HepG2 (cell line): ENCODE results near the gene HPRT1. TPM values are rescaled to one million over a fixed set of nuclear protein-coding genes. Genes with fewer than 3 reads are reported as not detected.

ENCODE experiments used
- ATAC-seq: fragments of 200-7000 bp; cut with Tn5 transposase; 3 replicates; pipeline ENCODE4 v1.9.1; 2020; ENCODE audit warnings: mild to moderate bottlenecking, moderate library complexity
- BruUV-seq: library from RNA; stranded (reverse); fragments of 400-500 nt; replicated peaks from 2 replicates; lab custom pipeline; 2021; lab: Mats Ljungman, UMichigan
- CTCF ChIA-PET: fragments of 300-600 bp; formaldehyde crosslinking; extraction: SDS; loops from one replicate; lab custom pipeline; 2021; ENCODE audit warnings: low total read pairs, inconsistent platforms, low intra/inter-chr PET ratio; lab: Yijun Ruan, JAX
- POLR2A ChIA-PET: fragments of 350-600 bp; sonication (Branson Sonifier 250); formaldehyde crosslinking; loops from one replicate; lab custom pipeline; 2020; ENCODE audit warnings: antibody characterized with exemption, inconsistent platforms; lab: Yijun Ruan, JAX
- DNase-seq: peaks from one replicate; pipeline ENCODE4 v3.0.0-alpha.2; 2015; ENCODE audit warnings: low spot score
- FAIRE-seq: peaks from 3 replicates; lab custom pipeline; 2011; peaks lifted over from hg19 to GRCh38; lab: Jason Lieb, UNC
- H2AFZ ChIP-seq: one replicate; pipeline ENCODE4 v1.6.1; 2011; ENCODE audit warnings: low read length, inconsistent platforms
- H3K27ac ChIP-seq: fragments of 300-600 bp; 3 replicates; pipeline ENCODE4 v1.8.0; 2011; ENCODE audit warnings: mixed run types, mild to moderate bottlenecking, mixed read lengths, low read length, inconsistent platforms; ENCODE audit not compliant: insufficient read depth; ENCODE audit errors: extremely low read length
- H3K27me3 ChIP-seq, 2 experiments: fragments of 200-600 bp in 1 of 2; 2 replicates in 1 of 2; 3 replicates in 1 of 2; pipeline versions ENCODE4 v1.6.0 to v1.8.0; 2011; ENCODE audit warnings: low read length in 2 of 2, mild to moderate bottlenecking in 2 of 2, moderate library complexity in 2 of 2, inconsistent platforms in 1 of 2; ENCODE audit not compliant: insufficient read depth in 2 of 2, control insufficient read depth in 1 of 2
- H3K36me3 ChIP-seq, 2 experiments: fragments of 200-600 bp in 1 of 2; replicated peaks in 1 of 2; 2 replicates in 1 of 2; 3 replicates in 1 of 2; pipeline versions ENCODE4 v1.5.1 to v1.8.0; 2011; ENCODE audit warnings: low read length in 2 of 2, inconsistent platforms in 1 of 2; ENCODE audit not compliant: insufficient read depth in 2 of 2, control insufficient read depth in 1 of 2
- H3K4me1 ChIP-seq: 2 replicates; pipeline ENCODE4 v1.5.1; 2012; ENCODE audit warnings: low read length, inconsistent platforms; ENCODE audit not compliant: insufficient read depth
- H3K4me2 ChIP-seq: 2 replicates; pipeline ENCODE4 v1.6.0; 2011; ENCODE audit warnings: low read depth, low read length, inconsistent platforms
- H3K4me3 ChIP-seq, 3 experiments: fragments of 200-600 bp in 1 of 3; sonication (generic), shearing (Covaris generic) in 1 of 3; replicated peaks in 1 of 3; 2 replicates each; pipeline ENCODE4 v1.5.1; 2011 to 2016; ENCODE audit warnings: low read length in 3 of 3, inconsistent platforms in 2 of 3, low read depth in 2 of 3, mild to moderate bottlenecking in 2 of 3, control low read depth in 1 of 3, mixed read lengths in 1 of 3; ENCODE audit not compliant: insufficient read depth in 1 of 3
- H3K79me2 ChIP-seq: one replicate; pipeline ENCODE4 v1.6.1; 2011; ENCODE audit warnings: low read length, inconsistent platforms; ENCODE audit not compliant: insufficient read depth
- H3K9ac ChIP-seq: 2 replicates; pipeline ENCODE4 v1.6.0; 2011; ENCODE audit warnings: mild to moderate bottlenecking, low read depth, low read length, inconsistent platforms; ENCODE audit not compliant: insufficient read depth
- H3K9me3 ChIP-seq: 2 replicates; pipeline ENCODE4 v1.5.1; 2012; ENCODE audit warnings: mild to moderate bottlenecking, low read length
- H4K20me1 ChIP-seq: 2 replicates; pipeline ENCODE4 v1.6.0; 2011; ENCODE audit warnings: inconsistent platforms, mild to moderate bottlenecking, low read length, moderate library complexity; ENCODE audit not compliant: insufficient read depth
- BRCA1 ChIP-seq: sonication (generic); formaldehyde crosslinking; IDR thresholded peaks from 2 replicates; pipeline ENCODE4 v1.4.0; 2020; ENCODE audit warnings: missing genetic modification reagents
- FOXJ3 ChIP-seq: sonication (generic); formaldehyde crosslinking; IDR thresholded peaks from 2 replicates; pipeline ENCODE4 v1.4.0; 2020; ENCODE audit warnings: missing genetic modification reagents, mild to moderate bottlenecking, borderline replicate concordance
- HNRNPK ChIP-seq: fragments of 200-400 bp; formaldehyde crosslinking; IDR thresholded peaks from 2 replicates; pipeline ENCODE4 v1.6.1; 2018; ENCODE audit warnings: low read length, low read depth, moderate library complexity, mild to moderate bottlenecking; ENCODE audit not compliant: poor library complexity, severe bottlenecking
- PLSCR1 ChIP-seq: sonication (generic); formaldehyde crosslinking; IDR thresholded peaks from 2 replicates; pipeline ENCODE4 v1.5.0; 2020; ENCODE audit warnings: missing genetic modification reagents, mild to moderate bottlenecking, borderline replicate concordance
- PRPF4 ChIP-seq: fragments of 200-400 bp; formaldehyde crosslinking; IDR thresholded peaks from 2 replicates; pipeline ENCODE4 v1.6.1; 2016; ENCODE audit warnings: low read length, low read depth; ENCODE audit not compliant: poor library complexity, severe bottlenecking
- RFXAP ChIP-seq: sonication (generic); formaldehyde crosslinking; IDR thresholded peaks from 2 replicates; pipeline ENCODE4 v1.4.0; 2020; ENCODE audit warnings: missing genetic modification reagents, borderline replicate concordance
- SNAPC5 ChIP-seq: sonication (generic); formaldehyde crosslinking; IDR thresholded peaks from 2 replicates; pipeline ENCODE4 v1.8.1; 2023; ENCODE audit warnings: mild to moderate bottlenecking, missing genetic modification reagents, borderline replicate concordance
- SP5 ChIP-seq: IDR thresholded peaks from 2 replicates; pipeline ENCODE4 v1.6.1; 2016; ENCODE audit warnings: low read depth, borderline replicate concordance
- THRA ChIP-seq: sonication (generic); formaldehyde crosslinking; IDR thresholded peaks from 2 replicates; pipeline ENCODE4 v1.4.0; 2020; ENCODE audit warnings: missing genetic modification reagents, borderline replicate concordance
- TP53 ChIP-seq: sonication (generic); formaldehyde crosslinking; conservative IDR thresholded peaks from 2 replicates; pipeline ENCODE4 v1.4.0; 2020; ENCODE audit warnings: missing genetic modification reagents
- ZBTB37 ChIP-seq: sonication (generic); formaldehyde crosslinking; IDR thresholded peaks from 2 replicates; pipeline ENCODE4 v1.4.0; 2020; ENCODE audit warnings: mild to moderate bottlenecking, missing genetic modification reagents
- ZBTB49 ChIP-seq: sonication (generic); formaldehyde crosslinking; IDR thresholded peaks from 2 replicates; pipeline ENCODE4 v1.4.0; 2020; ENCODE audit warnings: missing genetic modification reagents, borderline replicate concordance
- ZNF580 ChIP-seq: IDR thresholded peaks from 2 replicates; pipeline ENCODE4 v1.6.1; 2016; ENCODE audit warnings: low read depth, borderline replicate concordance
- ZNF670 ChIP-seq: sonication (generic); formaldehyde crosslinking; IDR thresholded peaks from 2 replicates; pipeline ENCODE4 v1.8.0; 2022; ENCODE audit warnings: mild to moderate bottlenecking, missing genetic modification reagents, borderline replicate concordance
- ZNF816 ChIP-seq: sonication (generic); formaldehyde crosslinking; IDR thresholded peaks from 2 replicates; pipeline ENCODE4 v1.8.0; 2022; ENCODE audit warnings: missing genetic modification reagents, mild to moderate bottlenecking, borderline replicate concordance
- WGBS: methylation state at CpG from one replicate; pipeline ENCODE4 v1.1.6; 2017; ENCODE audit warnings: low lambda C conversion rate; 5-methylcytosine and 5-hydroxymethylcytosine counted together
- in situ Hi-C: cut with HindIII; loops from 2 replicates; pipeline ENCODE4 v1.10.0; 2017; ENCODE audit warnings: low pct_unique_long_range_greater_than_20kb; ENCODE audit not compliant: extremely low pct_ligation_motif_present
- intact Hi-C: fragments of 100-400 bp; cut with micrococcal nuclease; formaldehyde crosslinking; loops from one replicate; pipeline ENCODE4 v1.10.0; 2022; ENCODE audit not compliant: unreplicated experiment
- polyA plus RNA-seq, 8 experiments: library from polyadenylated mRNA; depleted of rRNA in 3 of 8; stranded (reverse) in 7 of 8; unstranded in 1 of 8; fragments of >200 nt; fragmentation: Illumina TruSeq in 4 of 8; extraction: Trizol in 4 of 8; gene quantifications; 2 replicates each; pipeline versions ENCODE4 v1.2.1 to v1.2.3, GENCODE V29; 2011 to 2016; ENCODE audit warnings: low read depth in 4 of 8, missing spikeins in 1 of 8, mixed read lengths in 1 of 8; ENCODE audit not compliant: insufficient read depth in 1 of 8
- total RNA-seq, 5 experiments: library from RNA; depleted of rRNA; stranded (reverse); fragments of >200 nt; fragmentation: Illumina TruSeq; extraction: Trizol; gene quantifications; 2 replicates each; pipeline ENCODE4 v1.2.3, GENCODE V29; 2016; ENCODE audit warnings: low read depth in 1 of 5

HPRT1 gene
- total and polyA plus RNA-seq, 2 of the 13 experiments (the other 11 are each of a cell fraction or from before 2014, with no cell fraction given) = 4.6 to 25.2 TPM

GRCh38 chrX:134541906-134542305 lies 81.9 kb downstream of the HPRT1 start:
- Histone ChIP-seq H4K20me1 (no peaks in the 10 kb centered on the region), H3K4me2 (no peak overlapping the region), H3K27ac (no peak overlapping the region), H3K9ac (no peak overlapping the region), H3K36me3 (no peaks in the 10 kb centered on the region), H3K4me3 (no peak overlapping the region), H3K4me1 (peaks cover 17% of the 10 kb centered on the region), H2AFZ (no peak overlapping the region), H3K9me3 (no peaks in the 10 kb centered on the region), H3K79me2 (no peaks in the 10 kb centered on the region), H3K27me3 (peaks cover 0 to 13% of the 10 kb centered on the region in 2 experiments; a peak in 1 of 5 replicates)
- BruUV-seq = no TSS peak
- in situ Hi-C loops (no loop called here), intact Hi-C loops (no loop called here)
- DNase-seq = no peak
- 18% methylated on average over 1 of the region's 3 CpGs for WGBS
- CTCF ChIA-PET = no interaction called here
- POLR2A ChIA-PET = no interaction called here
- no peak for FAIRE-seq
- no peak for ATAC-seq
- TF ChIP-seq THRA (no peak), ZNF816 (CRISPR knock-in tag) (no peak), PRPF4 (no peak), ZBTB49 (CRISPR knock-in tag) (no peak), ZNF580 (CRISPR knock-in tag) (no peak), RFXAP (CRISPR knock-in tag) (no peak), HNRNPK (no peak), ZNF670 (CRISPR knock-in tag) (no peak), SNAPC5 (no peak), SP5 (CRISPR knock-in tag) (no peak), FOXJ3 (CRISPR knock-in tag) (no peak), ZBTB37 (CRISPR knock-in tag) (no peak), BRCA1 (no peak), PLSCR1 (no peak), TP53 (CRISPR knock-in tag) (no peak)
